GDM1 (cell line): Measurements from ENCODE around the gene CD248.
A peak's percentile ranks its signal among the peaks of the same experiment; 100 is the strongest.
"Not testable (repeated sequence)": the region's sequence is repeated elsewhere in the genome, so short reads cannot be mapped to it uniquely, and the experiment has no call there.

Source experiments
- DNase-seq: peaks from one replicate; lab custom pipeline; 2025; lab: John Stamatoyannopoulos, UW

The CD248 gene

GRCh38 chr11:66288671-66289547 lies 27.9 kb downstream of the CD248 start, which contains the start of gene YIF1A:
TSS of gene YIF1A (minus strand) at chr11:66289143. CDS start at chr11:66288985, 158 bp downstream.
- peak; percentile 98 for DNase-seq

GRCh38 chr11:66287889-66288670 lies 28.8 kb downstream of the CD248 start:
- DNase-seq = no peak

- no peak for DNase-seq
Observed at GRCh38 chr11:66287211-66287888, 29.5 kb downstream of the CD248 start.

DNA sequence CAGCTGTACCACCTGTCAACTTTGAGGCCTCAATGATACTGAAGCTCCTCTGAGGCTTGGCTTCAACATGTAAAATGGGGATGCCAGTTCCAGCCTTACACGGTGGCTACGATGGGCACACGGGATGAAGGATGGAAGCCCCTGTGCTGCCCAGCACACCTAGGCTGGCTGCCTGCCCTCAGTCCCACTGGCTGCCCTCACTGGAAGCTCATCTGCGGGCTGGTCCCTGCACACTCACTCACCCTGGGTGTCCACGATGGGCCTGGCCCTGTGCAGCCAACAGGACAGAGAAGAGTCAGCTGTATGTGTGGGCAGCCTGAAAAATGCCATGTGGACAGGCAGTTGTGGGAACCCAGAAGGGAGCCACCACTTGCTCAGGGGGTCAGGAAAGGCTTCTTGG lies 30.1 kb downstream of the CD248 start:
- no peak for DNase-seq

GRCh38 chr11:66285250-66285947 lies 31.4 kb downstream of the CD248 start:
- DNase-seq = no peak

GRCh38 chr11:66284526-66285078 lies 32.2 kb downstream of the CD248 start:
- no peak for DNase-seq

DNA sequence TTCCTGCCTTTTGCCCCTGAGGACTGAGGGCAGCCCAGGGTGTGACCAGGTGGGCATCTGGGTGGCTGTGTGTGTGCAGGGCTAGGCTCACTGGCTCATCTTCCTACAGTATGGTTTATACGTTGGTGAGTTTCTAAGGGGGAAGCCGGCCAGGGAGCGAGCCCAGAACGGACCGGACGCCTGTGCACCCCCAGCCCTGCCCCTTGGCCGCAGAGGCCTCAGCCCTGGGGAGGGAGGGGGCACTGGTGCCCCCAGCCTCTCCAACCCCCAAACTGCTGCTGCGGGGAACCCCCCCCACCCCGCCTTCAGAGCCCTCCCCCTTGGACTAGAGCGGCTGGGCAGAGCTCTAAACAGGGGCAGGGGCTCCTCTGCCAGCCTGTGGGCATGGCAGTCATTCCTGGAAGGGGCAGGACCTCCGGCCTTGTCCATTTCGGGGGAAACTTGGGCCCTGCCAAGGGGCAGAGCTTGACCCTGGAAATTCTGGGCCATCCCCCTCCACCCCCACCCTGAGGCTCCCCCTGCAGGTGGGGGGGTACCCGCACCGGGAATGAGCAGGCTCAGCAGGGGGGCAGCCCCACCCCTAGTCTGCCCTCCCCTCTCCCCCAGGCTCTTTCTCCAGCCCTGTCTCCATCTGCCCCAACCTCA lies 33.3 kb downstream of the CD248 start:
- DNase-seq = no peak

DNA sequence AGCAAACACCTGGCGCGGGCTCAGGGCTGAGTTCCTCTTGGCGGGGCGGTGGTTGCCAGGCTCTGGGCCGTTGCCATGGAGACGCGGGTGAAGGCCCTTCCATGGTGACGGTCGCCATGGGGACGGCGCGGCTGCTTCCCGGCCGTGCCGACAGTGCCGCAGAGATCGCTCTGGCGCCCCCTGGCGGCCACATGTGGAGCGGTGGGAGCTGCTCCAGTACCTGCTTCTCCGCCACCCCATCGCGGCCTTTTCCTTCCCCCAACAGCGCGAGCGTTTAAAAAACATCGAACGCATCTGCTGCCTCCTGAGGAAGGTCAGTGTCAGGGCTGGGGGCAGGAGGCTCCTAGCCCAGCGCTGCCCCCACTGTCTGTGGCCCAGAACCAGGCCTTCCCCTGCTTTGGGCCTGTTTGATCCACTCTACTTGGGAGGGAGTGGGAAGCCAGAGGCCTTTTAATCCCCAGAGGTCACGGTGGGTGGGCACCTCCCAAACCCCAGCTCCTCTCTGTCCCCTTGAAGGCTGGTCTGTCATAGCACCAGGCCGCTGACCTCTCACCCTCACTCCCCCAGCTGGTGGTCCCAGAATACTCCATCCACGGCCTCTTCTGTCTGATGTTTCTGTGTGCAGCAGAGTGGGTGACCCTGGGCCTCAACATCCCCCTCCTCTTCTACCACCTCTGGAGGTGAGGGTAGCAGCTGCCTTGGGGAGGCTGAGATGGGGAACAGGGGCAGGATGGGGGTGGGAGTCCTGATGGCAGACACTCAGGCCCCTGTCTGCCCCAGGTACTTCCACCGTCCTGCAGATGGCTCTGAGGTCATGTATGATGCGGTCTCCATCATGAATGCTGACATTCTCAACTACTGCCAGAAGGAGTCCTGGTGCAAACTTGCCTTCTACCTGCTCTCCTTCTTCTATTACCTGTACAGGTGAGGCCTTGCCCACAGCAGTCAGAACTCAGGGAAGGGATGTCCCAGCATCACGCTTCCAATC lies 34.1 kb downstream of the CD248 start:
- peak; percentile 97 for DNase-seq

- DNase-seq = no peak
Observed at GRCh38 chr11:66281776-66282467, 34.9 kb downstream of the CD248 start.

DNA sequence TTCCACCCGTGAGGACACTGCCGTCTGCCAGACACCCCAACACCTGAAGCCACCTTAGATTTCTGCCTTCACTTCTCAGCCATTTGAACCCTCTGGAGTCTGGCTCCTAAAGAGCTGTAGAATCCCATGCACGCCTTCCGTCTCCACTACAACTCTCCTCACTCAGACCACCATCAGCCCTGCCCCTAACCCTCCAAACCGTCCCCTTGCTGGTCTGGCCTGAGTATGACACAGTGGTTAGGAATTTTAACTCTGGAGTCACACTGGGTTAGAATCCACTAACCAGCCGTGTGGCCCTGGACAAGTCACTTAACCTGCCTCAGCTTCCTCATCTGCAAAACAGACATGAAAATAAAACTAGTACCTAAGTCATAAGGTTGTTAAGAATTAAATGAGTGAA lies 35.8 kb downstream of the CD248 start:
- DNase-seq = no peak

GRCh38 chr11:66280428-66280827 lies 36.4 kb downstream of the CD248 start:
- DNase-seq = no peak

DNA sequence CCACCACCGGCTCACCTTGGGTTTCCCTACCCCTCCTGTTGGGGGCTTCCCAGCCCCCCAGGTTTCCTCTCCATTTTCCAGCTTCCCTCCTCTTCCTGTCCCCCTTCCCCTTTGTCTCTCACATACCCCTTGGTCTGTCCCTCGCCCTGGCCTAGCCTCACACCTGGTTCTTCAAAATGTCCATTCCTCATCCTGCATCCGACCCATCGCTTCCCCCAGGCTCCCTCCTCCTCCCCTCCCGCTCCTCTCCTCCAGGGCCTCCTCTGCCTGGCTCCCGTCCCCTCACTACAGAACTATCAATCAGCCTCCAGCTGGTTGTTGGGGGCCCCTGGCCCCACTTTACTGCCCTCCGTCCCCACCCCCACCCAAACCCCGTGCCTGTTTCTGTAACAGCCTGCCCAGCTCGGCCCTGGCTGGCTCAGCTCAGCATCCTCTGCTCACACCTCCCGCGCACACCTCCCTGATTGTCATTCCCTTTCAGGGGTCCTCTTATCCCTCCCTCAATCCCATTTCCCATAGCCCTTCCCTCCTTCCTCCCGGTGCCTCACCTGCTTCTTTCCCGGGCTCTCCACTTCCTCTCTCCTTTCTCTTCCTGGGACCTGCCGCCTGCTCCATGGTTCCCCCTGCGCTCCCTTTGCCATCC lies 37.6 kb downstream of the CD248 start:
- DNase-seq = no peak

DNA sequence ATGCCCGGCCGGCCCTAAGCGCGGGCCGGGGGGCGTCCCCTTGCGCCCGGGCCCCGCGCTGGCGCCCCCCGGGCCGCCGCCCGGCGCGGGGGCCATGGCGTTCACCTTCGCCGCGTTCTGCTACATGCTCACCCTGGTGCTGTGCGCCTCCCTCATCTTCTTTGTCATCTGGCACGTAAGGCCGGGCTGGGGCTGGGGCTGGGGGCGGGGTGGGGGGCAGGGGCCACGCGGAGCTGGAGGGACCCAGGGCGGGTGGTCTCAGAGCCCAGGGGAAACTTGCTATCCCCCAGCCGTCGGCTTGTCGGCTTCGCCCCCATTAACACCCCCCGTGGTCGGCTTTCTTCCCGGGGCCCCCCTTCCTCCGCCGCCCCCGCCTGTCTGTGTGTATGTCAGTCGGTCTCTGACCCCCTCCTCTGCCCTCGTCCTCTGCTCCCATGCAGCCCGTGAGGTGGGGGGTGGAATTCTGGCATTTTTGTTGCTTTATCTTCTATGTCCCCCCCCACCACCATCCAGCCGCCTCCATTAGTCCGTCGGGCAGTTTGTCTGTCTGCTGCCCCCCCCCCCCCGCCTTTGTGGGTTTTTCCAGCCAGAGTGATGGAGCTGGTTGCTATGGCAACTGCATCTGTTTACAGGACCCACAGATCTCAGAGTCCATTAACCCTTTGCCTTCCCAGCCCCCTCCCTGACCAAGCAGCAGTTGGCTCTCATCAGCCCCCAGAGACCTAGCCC lies 38.3 kb downstream of the CD248 start:
- no peak for DNase-seq

- peak; percentile 8 for DNase-seq
Observed at GRCh38 chr11:66277471-66278362, 39.1 kb downstream of the CD248 start, which contains the start of gene CNIH2. TSS of gene CNIH2 (plus strand) at chr11:66278175. CDS start at chr11:66278457, 282 bp downstream.

DNA sequence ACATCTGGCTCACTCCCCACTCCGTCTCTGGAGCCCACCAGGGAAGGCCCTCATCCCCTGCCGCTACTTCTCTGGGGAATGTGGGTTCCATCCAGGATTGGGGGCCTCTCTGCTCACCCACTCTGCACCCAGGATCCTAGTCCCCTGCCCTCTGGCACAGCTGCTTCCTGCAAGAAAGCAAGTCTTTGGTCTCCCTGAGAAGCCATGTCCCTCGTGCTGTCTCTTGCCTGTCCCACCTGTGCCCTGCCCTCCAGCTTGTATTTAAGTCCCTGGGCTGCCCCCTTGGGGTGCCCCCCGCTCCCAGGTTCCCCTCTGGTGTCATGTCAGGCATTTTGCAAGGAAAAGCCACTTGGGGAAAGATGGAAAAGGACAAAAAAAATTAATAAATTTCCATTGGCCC lies 39.8 kb downstream of the CD248 start:
- DNase-seq = not testable (repeated sequence)

- DNase-seq = not testable (repeated sequence)
Observed at GRCh38 chr11:66276619-66277018, 40.2 kb downstream of the CD248 start.
